H1 (cell line): ENCODE measurements around the gene CST1. TPM values are rescaled to one million over a fixed set of nuclear protein-coding genes. Genes with fewer than 3 reads are reported as not detected.

Source experiments
- ATF3 ChIP-seq: IDR thresholded peaks from 2 replicates; pipeline ENCODE4 v1.6.1; 2011; ENCODE audit warnings: low read depth, mild to moderate bottlenecking, low read length; ENCODE audit not compliant: insufficient read depth
- BCL11A ChIP-seq, 2 experiments: IDR thresholded peaks; one replicate each; pipeline ENCODE4 v1.6.1; 2011; ENCODE audit warnings: low read depth in 2 of 2, low read length in 2 of 2, mild to moderate bottlenecking in 2 of 2
- CBX8 ChIP-seq: fragments of 300-800, 300-1000 bp; sonication (generic); IDR thresholded peaks from 2 replicates; pipeline ENCODE4 v1.7.1; 2016; ENCODE audit warnings: low read depth, low read length, borderline replicate concordance
- CHD2 ChIP-seq: IDR thresholded peaks from 2 replicates; pipeline ENCODE4 v1.6.1; 2012; ENCODE audit warnings: low read length, improper control_type of control experiment
- EGR1 ChIP-seq: IDR thresholded peaks from 2 replicates; pipeline ENCODE4 v1.6.1; 2011; ENCODE audit warnings: low read depth, low read length, borderline replicate concordance
- GABPA ChIP-seq: IDR thresholded peaks from 2 replicates; pipeline ENCODE4 v1.6.1; 2011; ENCODE audit warnings: mild to moderate bottlenecking, low read length, moderate library complexity, borderline replicate concordance; ENCODE audit not compliant: insufficient read depth
- POLR2AphosphoS5 ChIP-seq: IDR thresholded peaks from 2 replicates; pipeline ENCODE4 v1.6.1; 2011; ENCODE audit warnings: low read depth, low read length
- polyA plus RNA-seq, 7 experiments: library from polyadenylated mRNA; depleted of rRNA in 3 of 7; stranded (reverse) in 5 of 7; unstranded in 2 of 7; fragments of >200 nt in 5 of 7; fragments of 200-250 nt in 2 of 7; gene quantifications; 1 replicate in 5 of 7; 2 replicates in 1 of 7; 4 replicates in 1 of 7; pipeline versions ENCODE4 v1.2.1 to v1.2.3, GENCODE V29; 2011 to 2013; ENCODE audit warnings: missing spikeins in 2 of 7, mixed read lengths in 2 of 7
- total RNA-seq: library from RNA; stranded (reverse); fragmentation: NEBNext Ultra II Directional; extraction: Animal tissue kit (Norgen Biotek cat#: 25700); gene quantifications from 2 replicates; pipeline ENCODE4 v1.2.1, GENCODE V29; 2021

The CST1 gene
- total and polyA plus RNA-seq, 2 of the 8 experiments (the other 6 are each of a cell fraction or from before 2014, with no cell fraction given): 2.3 to 2.9 TPM

DNA sequence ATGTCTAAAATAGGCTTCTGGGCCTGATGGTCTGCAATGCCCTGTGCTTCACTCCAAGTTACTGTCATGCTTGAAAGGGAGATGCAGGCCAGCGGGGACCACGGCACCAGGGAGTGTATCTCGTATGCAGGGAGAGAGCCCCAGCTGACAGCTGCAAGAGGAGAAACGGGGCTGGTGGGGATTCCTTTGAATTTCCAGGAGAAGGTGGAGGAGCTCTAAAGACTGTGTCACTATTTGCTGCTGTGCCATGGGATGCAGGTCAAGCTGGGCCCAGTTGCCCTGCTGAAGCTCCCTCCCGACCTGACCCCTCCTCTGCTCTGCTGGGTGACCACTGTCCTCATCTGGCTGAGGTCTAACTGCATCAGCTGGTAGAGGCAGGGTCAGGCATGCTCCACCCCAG, 989 bp downstream of the CST1 start (continued):
- no peak for TF ChIP-seq CBX8
- TF ChIP-seq EGR1: no peak
- no peak for TF ChIP-seq POLR2AphosphoS5
- no peak for TF ChIP-seq BCL11A (IDR thresholded peaks at IDR 0.05; ENCODE audit: low read depth in 2 of 2, low read length in 2 of 2)
- TF ChIP-seq GABPA: no peak
- TF ChIP-seq CHD2: no peak
- TF ChIP-seq ATF3: no peak
